ENCODE results near the gene DLK2. TPM values are rescaled to one million over a fixed set of nuclear protein-coding genes. Genes with fewer than 3 reads are reported as not detected.
"Not testable (repeated sequence)": the region's sequence is repeated elsewhere in the genome, so short reads cannot be mapped to it uniquely, and the experiment has no call there.

DLK2 gene
- total RNA-seq, 1 experiment from 2014 or later: 3.6 TPM

GRCh38 chr6:43421831-43422230, 33.5 kb downstream of the DLK2 start:
- no peak overlapping the region for H3K4me3 ChIP-seq

DNA sequence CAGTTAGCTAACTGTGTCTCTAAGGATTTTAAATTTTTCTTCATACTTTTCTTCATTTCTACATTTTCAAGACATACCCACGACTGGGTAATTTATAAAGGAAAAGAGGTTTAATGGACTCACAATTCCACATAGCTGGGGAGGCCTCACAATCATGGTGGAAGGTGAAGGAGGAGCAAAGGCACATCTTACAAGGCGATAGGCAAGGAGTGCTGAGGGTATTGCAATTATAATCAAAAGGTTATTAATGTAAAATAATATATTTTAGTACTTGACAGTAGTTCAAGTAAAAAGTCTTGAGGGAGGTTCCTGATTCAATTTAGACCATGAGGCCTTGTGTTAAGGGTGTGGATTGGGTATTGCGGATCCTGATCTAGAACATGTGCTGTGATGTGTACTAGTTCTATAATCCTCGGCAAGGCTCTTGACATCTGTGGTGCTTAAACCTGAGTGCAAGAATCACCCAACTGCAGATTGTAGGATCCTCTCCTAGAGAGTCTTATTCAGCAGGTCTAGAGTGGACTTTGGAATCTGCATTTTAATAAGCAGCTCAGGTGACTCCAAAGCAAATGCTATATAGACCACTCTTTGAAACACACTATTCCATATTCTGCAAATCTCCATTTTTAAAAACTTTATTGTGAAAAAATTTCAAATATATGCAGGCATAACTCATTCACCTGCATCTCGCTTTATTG, 35.2 kb downstream of the DLK2 start:
- H3K79me2 ChIP-seq (ENCODE audit: low read depth): no peaks in the 10 kb centered on the region
- ChIA-PET POLR2A (ENCODE audit: unreplicated experiment) (no interaction called here), CTCF (no interaction called here)
- H2AFZ ChIP-seq: no peak overlapping the region
- H3K4me2 ChIP-seq: no peak overlapping the region
- no peaks in the 10 kb centered on the region for H3K36me3 ChIP-seq (ENCODE audit: low read depth)
- H3K9me3 ChIP-seq (ENCODE audit: insufficient read depth, low read depth): no peaks in the 10 kb centered on the region
- no TSS peak for BruUV-seq (replicated peaks)
- H4K20me1 ChIP-seq (ENCODE audit: insufficient read depth): no peaks in the 10 kb centered on the region
- H3K27me3 ChIP-seq (ENCODE audit: insufficient read depth, low read depth): no peaks in the 10 kb centered on the region
- H3K4me3 ChIP-seq: no peak overlapping the region
- H3K9me2 ChIP-seq (ENCODE audit: insufficient read depth): no peaks in the 10 kb centered on the region
- H3K27ac ChIP-seq: no peak overlapping the region
- no peaks in the 10 kb centered on the region for H3K4me1 ChIP-seq (replicated peaks; ENCODE audit: insufficient read depth)
- no peak for DNase-seq
- H3F3A ChIP-seq (ENCODE audit: insufficient read depth, low read depth): no peaks in the 10 kb centered on the region; the same call in 1 of the 2 replicates
- intact Hi-C loops (cut with micrococcal nuclease; ENCODE audit: unreplicated experiment): no loop called here
- no peak for TF ChIP-seq EZH2 (IDR thresholded peaks at IDR 0.05; ENCODE audit: low read depth)
- TF ChIP-seq, protein P1, sequence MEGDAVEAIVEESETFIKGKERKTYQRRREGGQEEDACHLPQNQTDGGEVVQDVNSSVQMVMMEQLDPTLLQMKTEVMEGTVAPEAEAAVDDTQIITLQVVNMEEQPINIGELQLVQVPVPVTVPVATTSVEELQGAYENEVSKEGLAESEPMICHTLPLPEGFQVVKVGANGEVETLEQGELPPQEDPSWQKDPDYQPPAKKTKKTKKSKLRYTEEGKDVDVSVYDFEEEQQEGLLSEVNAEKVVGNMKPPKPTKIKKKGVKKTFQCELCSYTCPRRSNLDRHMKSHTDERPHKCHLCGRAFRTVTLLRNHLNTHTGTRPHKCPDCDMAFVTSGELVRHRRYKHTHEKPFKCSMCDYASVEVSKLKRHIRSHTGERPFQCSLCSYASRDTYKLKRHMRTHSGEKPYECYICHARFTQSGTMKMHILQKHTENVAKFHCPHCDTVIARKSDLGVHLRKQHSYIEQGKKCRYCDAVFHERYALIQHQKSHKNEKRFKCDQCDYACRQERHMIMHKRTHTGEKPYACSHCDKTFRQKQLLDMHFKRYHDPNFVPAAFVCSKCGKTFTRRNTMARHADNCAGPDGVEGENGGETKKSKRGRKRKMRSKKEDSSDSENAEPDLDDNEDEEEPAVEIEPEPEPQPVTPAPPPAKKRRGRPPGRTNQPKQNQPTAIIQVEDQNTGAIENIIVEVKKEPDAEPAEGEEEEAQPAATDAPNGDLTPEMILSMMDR (conservative IDR thresholded peaks at IDR 0.05): no peak

More at GRCh38 chr6:43421831-43422230, 33.5 kb downstream of the DLK2 start:
- no peak for DNase-seq
- H2AFZ ChIP-seq: no peak overlapping the region
- H3K4me2 ChIP-seq: no peak overlapping the region
- no peaks in the 10 kb centered on the region for H3K9me3 ChIP-seq (ENCODE audit: insufficient read depth, low read depth)
- no peaks in the 10 kb centered on the region for H3K36me3 ChIP-seq (ENCODE audit: low read depth)
- POLR2A ChIA-PET (ENCODE audit: unreplicated experiment): no interaction called here
- no peaks in the 10 kb centered on the region for H3K9me2 ChIP-seq (ENCODE audit: insufficient read depth)
- CTCF ChIA-PET: interaction anchor here (0.6 kb wide), 1 partner anchor 124 kb away, joined by 6 read pairs; the partner anchor contains the start of gene SLC22A7
- intact Hi-C loops (cut with micrococcal nuclease; ENCODE audit: unreplicated experiment): no loop called here
- H3K27ac ChIP-seq: no peak overlapping the region
- TF ChIP-seq, protein P1 (conservative IDR thresholded peaks at IDR 0.05): no peak
- TF ChIP-seq EZH2 (IDR thresholded peaks at IDR 0.05; ENCODE audit: low read depth): no peak
- no peaks in the 10 kb centered on the region; the same call in 1 of the 2 replicates for H3F3A ChIP-seq (ENCODE audit: insufficient read depth, low read depth)
- H4K20me1 ChIP-seq (ENCODE audit: insufficient read depth): no peaks in the 10 kb centered on the region
- H3K27me3 ChIP-seq (ENCODE audit: insufficient read depth, low read depth): no peaks in the 10 kb centered on the region
- BruUV-seq (replicated peaks): no TSS peak
- no peaks in the 10 kb centered on the region for H3K79me2 ChIP-seq (ENCODE audit: low read depth)
- 0 out of 2 replicates have a peak, but pooled peaks cover 3% of the 10 kb centered on the region for H3K4me1 ChIP-seq (replicated peaks; ENCODE audit: insufficient read depth)

GRCh38 chr6:43416935-43417334, 38.4 kb downstream of the DLK2 start:
- no peaks in the 10 kb centered on the region; the same call in 1 of the 2 replicates for H3F3A ChIP-seq (ENCODE audit: insufficient read depth, low read depth)
- H3K9me3 ChIP-seq (ENCODE audit: insufficient read depth, low read depth): no peaks in the 10 kb centered on the region
- CTCF ChIA-PET: no interaction called here
- no TSS peak for BruUV-seq (replicated peaks)
- TF ChIP-seq, protein P1 (conservative IDR thresholded peaks at IDR 0.05): no peak
- TF ChIP-seq EZH2 (IDR thresholded peaks at IDR 0.05; ENCODE audit: low read depth): no peak
- no peaks in the 10 kb centered on the region for H3K27me3 ChIP-seq (ENCODE audit: insufficient read depth, low read depth)
- no peaks in the 10 kb centered on the region for H3K4me1 ChIP-seq (replicated peaks; ENCODE audit: insufficient read depth)
- no peaks in the 10 kb centered on the region for H4K20me1 ChIP-seq (ENCODE audit: insufficient read depth)
- H3K36me3 ChIP-seq (ENCODE audit: low read depth): no peaks in the 10 kb centered on the region
- H3K4me3 ChIP-seq: no peak overlapping the region
- intact Hi-C loops (cut with micrococcal nuclease; ENCODE audit: unreplicated experiment): no loop called here
- no peak overlapping the region for H3K4me2 ChIP-seq
- POLR2A ChIA-PET (ENCODE audit: unreplicated experiment): no interaction called here
- no peaks in the 10 kb centered on the region for H3K79me2 ChIP-seq (ENCODE audit: low read depth)
- no peak overlapping the region for H2AFZ ChIP-seq
- H3K9me2 ChIP-seq (ENCODE audit: insufficient read depth): no peaks in the 10 kb centered on the region
- DNase-seq: no peak
- H3K27ac ChIP-seq: no peak overlapping the region

DNA sequence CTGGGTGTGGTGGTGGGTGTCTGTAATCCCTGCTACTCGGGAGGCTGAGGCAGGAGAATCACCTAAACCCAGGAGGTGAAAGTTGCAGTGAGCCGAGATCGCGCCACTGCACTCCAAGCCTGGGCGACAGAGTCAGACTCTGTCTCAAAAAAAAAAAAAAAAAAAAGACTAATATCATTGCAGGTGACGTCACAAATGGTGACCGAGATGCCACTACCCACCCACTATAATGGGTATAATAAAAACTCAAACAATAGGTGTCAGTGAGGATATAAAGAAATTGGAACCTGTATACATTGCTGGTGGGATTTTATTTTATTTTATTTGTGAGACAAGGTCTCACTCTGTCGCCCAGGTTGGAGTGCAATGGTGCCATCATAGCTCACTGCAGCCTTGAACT, 40.1 kb downstream of the DLK2 start:
- H3K4me3 ChIP-seq; H4K20me1 ChIP-seq (ENCODE audit: insufficient read depth); BruUV-seq (replicated peaks); H3K9me2 ChIP-seq (ENCODE audit: insufficient read depth); DNase-seq; H3K4me1 ChIP-seq (replicated peaks; ENCODE audit: insufficient read depth); intact Hi-C loops (cut with micrococcal nuclease; ENCODE audit: unreplicated experiment); CTCF ChIA-PET; H3K27ac ChIP-seq; H3K36me3 ChIP-seq (ENCODE audit: low read depth); H3K79me2 ChIP-seq (ENCODE audit: low read depth); H3K4me2 ChIP-seq; POLR2A ChIA-PET (ENCODE audit: unreplicated experiment); H3K9me3 ChIP-seq (ENCODE audit: insufficient read depth, low read depth); H3F3A ChIP-seq (ENCODE audit: insufficient read depth, low read depth); H3K27me3 ChIP-seq (ENCODE audit: insufficient read depth, low read depth); H2AFZ ChIP-seq: not testable (repeated sequence)

Measured in PC-9 (cell line).